Measurements from ENCODE around the gene DSTN.
"Not testable (repeated sequence)": the region's sequence is repeated elsewhere in the genome, so short reads cannot be mapped to it uniquely, and the experiment has no call there.

DSTN gene

DNA sequence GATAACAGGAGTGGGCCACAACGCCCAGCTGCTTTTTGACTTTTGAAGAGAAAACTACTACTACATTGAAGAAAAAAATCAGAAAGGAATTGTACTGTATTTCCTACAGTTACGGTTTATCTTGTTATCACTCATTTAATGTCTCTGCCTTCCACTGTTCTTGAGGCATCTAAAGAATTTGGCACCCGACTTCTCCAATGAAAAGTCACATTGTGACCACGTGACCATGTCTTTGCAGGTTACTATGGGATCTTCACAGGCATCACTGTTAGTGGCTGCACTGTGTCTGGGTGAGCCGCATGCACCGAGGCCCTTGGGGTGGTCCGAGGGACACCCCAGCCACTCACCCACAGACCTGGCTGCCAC, 85.4 kb downstream of the DSTN start:
- TF ChIP-seq, protein P1, sequence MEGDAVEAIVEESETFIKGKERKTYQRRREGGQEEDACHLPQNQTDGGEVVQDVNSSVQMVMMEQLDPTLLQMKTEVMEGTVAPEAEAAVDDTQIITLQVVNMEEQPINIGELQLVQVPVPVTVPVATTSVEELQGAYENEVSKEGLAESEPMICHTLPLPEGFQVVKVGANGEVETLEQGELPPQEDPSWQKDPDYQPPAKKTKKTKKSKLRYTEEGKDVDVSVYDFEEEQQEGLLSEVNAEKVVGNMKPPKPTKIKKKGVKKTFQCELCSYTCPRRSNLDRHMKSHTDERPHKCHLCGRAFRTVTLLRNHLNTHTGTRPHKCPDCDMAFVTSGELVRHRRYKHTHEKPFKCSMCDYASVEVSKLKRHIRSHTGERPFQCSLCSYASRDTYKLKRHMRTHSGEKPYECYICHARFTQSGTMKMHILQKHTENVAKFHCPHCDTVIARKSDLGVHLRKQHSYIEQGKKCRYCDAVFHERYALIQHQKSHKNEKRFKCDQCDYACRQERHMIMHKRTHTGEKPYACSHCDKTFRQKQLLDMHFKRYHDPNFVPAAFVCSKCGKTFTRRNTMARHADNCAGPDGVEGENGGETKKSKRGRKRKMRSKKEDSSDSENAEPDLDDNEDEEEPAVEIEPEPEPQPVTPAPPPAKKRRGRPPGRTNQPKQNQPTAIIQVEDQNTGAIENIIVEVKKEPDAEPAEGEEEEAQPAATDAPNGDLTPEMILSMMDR (IDR thresholded peaks at IDR 0.05; ENCODE audit: low read depth, low read length) = no peak
- no peak overlapping the region for H3K4me3 ChIP-seq (replicated peaks in 1 of 2; ENCODE audit: low read depth in 2 of 2, low read length in 2 of 2)
- peak; percentile 41 to 54 for DNase-seq (ENCODE audit: low read depth in 2 of 2)

DNA sequence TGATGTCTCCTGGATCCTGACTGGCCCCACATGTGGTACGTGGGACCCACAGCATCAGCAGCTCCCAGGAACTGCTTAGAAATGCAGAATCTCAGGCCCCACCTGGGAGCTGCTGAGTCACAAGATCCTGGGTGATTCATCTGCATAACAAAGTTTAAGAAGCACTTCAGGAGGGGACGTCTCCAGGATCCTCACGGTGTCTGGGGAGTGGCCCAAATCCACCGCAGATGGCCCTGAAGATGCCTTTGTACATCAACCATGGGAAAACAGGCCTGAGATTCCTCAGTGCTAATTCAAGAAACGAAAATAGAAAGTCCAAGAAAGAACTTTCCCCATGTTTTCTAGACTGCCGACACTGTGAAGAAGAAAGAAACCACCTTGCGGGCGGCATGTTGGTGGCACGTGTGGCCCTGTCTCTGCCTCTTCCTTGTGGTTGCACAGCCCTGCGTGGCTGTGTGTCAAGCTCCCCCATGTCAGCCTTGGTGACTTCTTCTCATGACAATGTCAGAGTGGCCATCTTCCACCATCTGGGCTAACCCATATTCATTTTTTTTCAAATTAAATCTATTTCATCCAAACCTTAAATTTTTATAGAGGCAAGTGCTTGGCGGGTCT, 86.1 kb downstream of the DSTN start:
- H3K4me3 ChIP-seq (replicated peaks in 1 of 2; ENCODE audit: low read depth in 2 of 2, low read length in 2 of 2) = no peak overlapping the region
- TF ChIP-seq, protein P1 (IDR thresholded peaks at IDR 0.05; ENCODE audit: low read depth, low read length) = no peak
- DNase-seq (ENCODE audit: low read depth in 2 of 2) = peak in 1 of 2 donors; percentile 76

DNA sequence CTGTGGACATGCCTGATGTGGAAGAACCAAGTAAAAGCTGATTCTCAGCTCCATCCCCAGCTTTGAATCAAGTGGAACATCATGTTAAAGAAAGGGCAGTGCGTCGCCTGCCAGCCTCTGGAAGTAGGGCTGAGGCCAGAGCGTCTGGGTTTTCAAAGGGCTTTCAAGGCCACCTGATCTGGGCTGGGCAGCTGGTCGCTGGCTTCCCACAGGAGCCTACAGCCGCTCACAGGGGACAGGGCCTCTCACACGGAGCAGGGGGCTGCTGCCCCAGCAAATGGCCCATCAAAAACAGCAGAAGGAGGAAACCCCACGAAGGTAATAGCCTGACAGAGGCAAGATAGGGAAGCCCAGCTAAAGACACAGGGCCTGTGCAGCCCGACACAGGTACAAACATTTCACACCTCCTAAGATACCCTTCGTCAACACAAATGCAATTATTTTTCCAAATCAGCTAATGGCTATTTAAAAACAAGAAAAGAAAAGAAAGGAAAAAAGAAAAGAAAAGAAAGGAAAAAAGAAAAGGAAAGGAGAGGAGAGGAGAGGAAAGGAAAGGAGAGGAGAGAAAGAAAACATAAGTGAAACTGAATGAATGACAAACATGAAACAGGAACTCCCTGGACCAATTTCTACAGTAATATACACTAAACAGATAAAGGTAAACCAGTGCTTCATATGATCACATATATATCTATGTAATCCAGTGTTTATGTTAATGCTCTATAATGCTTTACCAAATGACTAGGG, 87.4 kb downstream of the DSTN start:
- H3K4me3 ChIP-seq (replicated peaks in 1 of 2; ENCODE audit: low read depth in 2 of 2, low read length in 2 of 2) = no peak overlapping the region
- TF ChIP-seq, protein P1 (IDR thresholded peaks at IDR 0.05; ENCODE audit: low read depth, low read length) = no peak

DNA sequence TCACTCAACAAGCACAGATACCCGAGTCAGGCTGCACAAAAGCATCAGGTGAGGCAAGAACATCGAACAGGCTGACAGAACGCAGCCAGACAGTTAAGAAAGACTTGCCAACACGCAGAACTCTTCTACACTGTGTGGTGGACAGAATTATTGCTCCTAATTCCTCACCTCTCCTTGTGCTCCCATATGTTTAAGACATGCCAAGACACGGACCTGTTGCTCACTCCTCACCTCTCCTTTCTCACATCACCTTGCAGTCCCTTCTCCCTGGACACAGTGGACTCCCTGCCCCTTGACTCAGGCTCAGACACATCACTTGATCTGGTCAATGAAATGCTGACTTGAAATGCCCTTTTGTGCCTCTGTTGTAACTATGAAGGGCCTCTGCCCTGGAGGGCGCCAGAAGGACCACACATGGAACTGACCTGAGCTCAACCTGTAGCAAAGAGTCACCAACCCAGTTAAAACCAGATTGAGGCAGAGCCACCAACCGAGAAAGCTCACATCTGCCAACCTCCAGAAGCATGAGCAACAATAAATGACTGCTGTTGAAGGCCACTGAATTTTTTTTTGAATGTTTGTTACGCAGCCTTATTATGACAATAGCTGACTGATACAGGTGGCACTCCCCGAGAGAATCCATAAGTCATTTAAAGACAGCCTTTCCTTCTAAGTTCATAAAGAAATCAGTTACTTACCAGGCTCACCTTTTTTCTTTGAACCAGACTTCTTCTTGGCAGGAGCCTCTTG, 88.2 kb downstream of the DSTN start:
- DNase-seq (ENCODE audit: low read depth in 2 of 2) = no peak
- H3K4me3 ChIP-seq (replicated peaks in 1 of 2; ENCODE audit: low read depth in 2 of 2, low read length in 2 of 2) = no peak overlapping the region
- TF ChIP-seq, protein P1 (IDR thresholded peaks at IDR 0.05; ENCODE audit: low read depth, low read length) = no peak

More for the DNA sequence above, 87.4 kb downstream of the DSTN start:
- no peak for DNase-seq (ENCODE audit: low read depth in 2 of 2)

DNA sequence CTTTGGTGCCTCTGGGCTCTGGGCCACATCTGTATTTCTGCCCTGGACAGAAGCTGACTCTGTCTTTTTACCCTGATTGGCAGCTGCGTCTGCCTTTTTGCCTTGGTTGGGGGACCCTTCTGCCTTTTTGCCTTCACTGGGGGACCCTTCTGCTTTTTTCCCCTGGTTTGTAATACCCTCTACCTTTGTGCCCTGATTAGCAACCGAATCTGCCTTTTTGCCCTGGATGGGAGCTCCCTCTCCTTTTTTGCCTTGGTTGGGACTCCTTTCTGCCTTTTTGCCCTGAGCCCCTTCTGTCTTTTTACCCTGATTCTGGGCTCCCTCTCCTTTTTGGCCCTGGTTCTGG, 88.7 kb downstream of the DSTN start:
- TF ChIP-seq, protein P1 (IDR thresholded peaks at IDR 0.05; ENCODE audit: low read depth, low read length) = no peak
- no peak for DNase-seq (ENCODE audit: low read depth in 2 of 2)
- H3K4me3 ChIP-seq (replicated peaks in 1 of 2; ENCODE audit: low read depth in 2 of 2, low read length in 2 of 2) = no peak overlapping the region

DNA sequence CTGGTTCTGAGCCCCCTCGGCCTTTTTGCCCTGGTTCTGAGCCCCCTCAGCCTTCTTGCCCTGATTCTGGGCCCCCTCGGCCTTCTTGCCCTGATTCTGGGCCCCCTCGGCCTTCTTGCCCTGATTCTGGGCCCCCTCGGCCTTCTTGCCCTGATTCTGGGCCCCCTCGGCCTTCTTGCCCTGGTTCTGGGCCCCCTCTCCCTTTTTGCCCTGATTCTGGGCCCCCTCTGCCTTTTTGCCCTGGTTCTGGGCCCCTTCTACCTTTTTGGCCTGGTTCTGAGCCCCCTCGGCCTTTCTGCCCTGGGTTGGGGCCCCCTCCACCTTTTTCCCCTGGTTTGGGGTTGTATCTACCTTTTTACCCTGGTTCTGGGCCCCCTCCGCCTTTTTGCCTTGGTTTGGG, 89.5 kb downstream of the DSTN start:
- not testable (repeated sequence) for H3K4me3 ChIP-seq (replicated peaks in 1 of 2; ENCODE audit: low read depth in 2 of 2, low read length in 2 of 2); DNase-seq (ENCODE audit: low read depth in 2 of 2)
